HG03108 (cell line): Measurements from ENCODE around the gene KIRREL3.

Experiments used
- ATAC-seq: cut with Tn5 transposase; IDR thresholded peaks from one replicate; pipeline ENCODE4 v1.9.1; 2021; ENCODE audit warnings: moderate library complexity; ENCODE audit not compliant: unreplicated experiment

KIRREL3 gene

DNA sequence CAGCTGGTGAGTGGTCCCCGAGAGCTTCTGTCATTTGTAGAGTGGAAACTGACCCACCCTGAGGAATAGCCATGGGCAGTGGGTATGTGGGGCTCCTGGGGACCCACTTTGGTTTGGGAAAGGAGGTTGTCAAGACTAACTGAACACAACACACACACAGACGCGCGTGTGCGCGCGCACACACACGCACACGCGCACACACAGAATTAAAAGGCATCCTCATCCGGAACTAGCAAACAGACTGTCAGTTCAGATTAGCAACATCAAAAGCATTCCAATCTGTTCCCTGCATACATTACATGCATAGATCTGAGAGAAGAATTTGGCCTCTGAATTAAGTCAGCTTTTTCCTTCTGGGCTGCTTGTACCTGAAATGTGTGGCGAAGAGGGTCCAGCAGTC lies 360.4 kb downstream of the KIRREL3 start:
- ATAC-seq: no peak

DNA sequence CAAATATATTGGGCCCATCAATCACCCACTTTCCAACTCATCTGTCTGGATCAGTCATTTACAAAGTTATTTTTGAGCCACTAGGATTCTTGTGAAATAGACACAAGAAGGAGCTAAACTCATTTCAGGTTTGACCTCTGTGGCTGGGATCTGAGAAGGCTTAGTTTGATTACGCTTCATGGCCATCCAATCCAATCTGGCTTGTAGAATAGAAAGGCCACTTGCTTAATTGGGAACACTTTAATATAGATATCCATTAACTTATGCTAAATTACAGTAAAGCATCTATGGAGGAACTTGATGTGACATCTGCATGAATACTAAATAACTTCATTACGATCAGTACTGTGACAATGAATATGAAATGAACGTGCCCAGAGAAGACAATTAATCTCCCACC lies 360.9 kb downstream of the KIRREL3 start:
- ATAC-seq: no peak

DNA sequence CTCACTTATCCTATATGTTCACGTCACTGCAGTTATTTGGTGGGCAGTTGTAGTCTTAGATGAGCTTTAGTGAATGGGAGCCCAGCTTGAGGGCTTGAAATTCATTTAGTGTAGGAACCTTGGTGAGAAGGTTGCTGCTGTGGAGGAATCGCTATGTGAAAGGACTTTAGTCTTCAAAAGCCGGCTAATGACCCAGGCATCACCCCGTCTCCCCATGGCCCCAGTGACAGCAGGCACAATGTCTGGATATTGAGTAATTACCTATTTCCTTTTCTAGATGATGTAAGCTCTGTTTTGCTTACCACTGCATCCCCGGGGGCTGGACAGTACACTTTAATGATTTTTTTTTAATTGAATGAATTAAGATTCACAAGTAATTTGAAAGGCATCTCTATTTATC lies 361.9 kb downstream of the KIRREL3 start:
- no peak for ATAC-seq

DNA sequence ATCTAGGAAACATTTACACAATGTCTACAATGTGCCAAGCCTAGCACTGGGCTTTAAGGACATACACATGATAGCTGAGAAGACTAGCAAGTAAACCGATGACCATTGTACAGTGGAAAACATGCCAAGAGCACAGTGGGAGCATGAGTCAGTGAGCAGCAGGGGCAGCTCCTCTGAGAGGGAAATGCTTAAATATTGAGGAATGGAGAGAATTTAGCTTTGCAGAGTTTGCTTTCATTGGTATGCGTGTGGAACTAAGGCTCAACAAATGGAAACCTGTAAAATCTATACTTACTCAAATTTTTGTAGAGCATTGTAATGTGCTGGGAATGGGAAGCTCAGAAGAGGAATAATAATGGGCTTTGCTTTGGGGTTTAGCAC lies 362.8 kb downstream of the KIRREL3 start:
- no peak for ATAC-seq

DNA sequence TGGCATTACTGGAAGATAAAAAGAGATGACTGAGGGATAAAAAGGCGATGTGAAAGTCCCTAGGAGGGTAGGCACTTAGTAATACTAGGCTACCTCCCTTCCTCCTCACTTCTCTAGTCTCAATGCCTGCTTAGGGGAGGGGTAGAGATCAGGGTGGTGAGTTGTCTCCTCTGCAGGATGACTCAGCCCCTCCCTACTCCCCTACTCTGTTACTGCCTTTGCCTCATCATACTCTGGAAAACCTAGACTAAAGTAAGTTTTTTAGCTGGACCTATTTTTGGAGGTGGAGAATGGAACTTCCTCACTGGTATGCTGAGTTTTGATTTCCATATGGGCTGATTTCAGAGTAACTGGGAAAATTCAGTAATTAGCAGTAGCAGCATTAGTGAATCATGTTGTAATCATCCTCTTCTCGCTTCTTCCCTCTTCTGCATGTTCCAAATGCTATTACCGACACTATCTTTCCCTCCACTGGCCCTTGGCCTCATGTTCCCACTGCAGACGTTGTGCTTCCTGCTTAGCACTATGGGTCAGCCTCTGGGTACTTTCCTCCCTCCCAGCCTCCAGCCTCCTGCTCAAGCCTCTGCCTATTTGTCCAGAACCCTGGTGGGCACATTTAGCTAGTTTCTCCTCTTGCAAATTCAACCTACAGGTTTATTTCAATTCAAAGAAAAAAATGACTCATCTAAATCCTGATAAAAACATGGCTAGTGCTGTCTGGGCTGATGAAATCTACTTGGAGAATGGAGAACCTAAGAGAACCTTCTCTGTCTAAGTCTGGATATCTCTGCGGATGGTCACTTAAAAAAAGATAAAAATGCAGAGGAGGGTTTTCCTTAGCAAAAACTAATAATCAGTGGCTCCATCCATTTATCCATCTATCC lies 363.4 kb downstream of the KIRREL3 start:
- no peak for ATAC-seq

DNA sequence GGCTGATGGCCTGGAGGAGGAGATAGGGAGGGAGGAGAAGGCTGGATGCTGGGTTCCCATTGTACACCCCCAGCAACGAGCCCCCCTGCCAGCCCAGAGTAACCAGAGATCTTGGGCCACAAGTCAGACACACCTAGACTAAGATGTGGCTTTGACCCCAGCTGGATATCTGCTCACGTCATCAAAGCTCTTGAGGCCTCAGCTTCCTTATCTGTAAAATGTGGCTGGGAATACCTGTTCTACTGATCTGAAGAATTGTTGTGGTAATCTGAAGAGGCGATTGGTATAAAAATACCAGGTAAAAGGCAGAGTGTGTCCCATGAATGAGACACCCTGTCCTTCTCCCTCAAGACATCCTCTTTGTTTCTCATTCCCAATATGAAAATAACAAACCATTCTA lies 365.1 kb downstream of the KIRREL3 start:
- no peak for ATAC-seq

DNA sequence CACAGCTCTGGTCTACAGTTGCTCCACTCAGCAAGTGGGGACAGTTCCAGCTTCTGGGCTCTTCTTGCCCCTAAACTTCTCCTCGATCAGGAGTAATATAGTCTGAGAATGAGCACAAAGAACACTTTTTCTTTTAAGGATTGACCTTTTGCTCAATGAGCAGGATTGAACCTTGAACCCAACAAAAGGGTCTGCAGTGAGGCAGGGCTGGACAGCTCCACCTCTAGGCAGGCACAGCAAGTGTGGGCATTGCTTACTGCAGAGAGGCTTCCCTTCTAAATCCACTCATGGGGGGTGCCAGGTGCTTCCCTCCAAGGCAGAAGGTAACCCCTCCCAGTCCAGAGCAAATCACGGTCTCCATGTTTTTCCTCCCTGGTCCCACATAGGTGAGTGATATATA lies 365.6 kb downstream of the KIRREL3 start:
- ATAC-seq: no peak

DNA sequence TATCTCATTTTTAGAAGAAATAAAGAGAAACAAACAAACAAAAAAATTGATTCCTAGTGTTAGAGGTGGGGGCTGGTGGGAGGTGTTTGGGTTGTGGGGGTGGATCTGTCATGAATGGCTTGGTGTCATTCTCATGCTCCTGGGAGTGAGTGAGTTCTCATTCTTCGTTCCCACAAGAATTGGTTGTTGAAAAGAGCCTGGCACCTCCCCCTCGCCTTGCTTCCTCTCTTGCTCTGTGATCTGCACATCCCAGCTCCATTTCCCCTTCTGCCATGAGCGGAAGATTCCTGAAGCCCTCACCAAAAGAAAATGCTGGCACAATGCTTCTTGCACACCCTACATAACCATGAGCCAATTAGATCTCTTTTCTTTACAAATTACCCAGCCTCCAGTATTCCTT lies 367.2 kb downstream of the KIRREL3 start:
- ATAC-seq: no peak

DNA sequence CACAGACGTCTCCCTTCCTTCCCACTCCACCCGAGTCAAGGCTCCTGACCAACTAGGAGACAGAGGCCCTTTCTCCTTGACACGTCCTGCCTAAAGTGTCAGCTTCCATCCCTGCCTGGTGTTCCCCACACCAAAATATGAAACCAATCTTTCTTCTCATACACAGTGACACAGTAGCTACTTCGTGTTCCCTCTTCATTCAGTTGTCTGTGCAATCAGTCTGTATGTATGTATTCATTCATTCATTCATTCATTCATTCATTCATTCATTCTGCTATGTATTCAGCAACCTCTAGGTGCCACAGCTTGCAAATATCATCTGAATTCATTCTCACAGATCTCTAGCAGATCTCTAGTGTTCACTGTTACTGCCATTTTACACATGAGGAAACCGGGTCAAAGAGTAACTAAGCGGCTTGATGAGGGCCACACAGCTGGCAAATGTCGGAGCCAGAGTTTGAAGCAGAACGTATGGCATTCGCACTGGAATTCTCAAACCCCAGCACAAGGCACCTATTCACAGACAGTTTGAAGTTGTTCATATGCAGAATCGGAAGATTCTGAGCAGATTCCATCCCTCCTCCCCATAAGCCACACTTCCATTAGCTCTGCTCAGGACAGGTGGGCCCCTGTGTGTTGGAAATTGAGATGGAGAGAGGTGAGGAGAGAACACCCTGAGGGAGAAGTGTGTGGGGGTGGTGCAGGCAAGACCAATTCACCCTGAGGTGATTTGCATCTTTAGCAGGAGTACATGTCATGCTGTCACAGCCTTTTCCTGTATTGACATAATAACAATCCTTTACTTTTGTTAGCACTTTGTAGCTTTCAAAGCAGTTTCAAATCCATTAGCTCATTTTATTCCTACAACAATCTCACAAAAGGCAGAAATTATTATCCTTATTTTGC lies 369.4 kb downstream of the KIRREL3 start:
- ATAC-seq: no peak

DNA sequence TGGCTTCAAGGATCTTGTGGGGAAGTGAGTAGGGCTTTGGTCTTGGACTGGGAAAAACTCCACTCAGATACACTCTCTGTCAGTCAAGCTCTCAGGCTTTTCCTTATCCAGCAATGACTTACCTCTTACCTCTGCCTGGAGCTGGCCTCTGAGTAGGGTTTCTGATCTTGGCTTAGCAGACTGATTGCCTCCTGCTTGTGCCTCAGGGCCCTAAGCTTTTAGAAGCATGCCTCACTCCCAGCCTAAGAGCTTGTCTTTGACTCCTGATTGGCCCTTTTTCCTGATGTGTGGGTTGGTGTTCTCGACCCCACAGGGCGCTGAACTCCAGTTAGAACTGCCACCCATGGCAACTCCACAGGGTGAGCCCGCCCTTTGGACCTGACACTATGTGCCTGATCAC lies 370.1 kb downstream of the KIRREL3 start:
- ATAC-seq: no peak

DNA sequence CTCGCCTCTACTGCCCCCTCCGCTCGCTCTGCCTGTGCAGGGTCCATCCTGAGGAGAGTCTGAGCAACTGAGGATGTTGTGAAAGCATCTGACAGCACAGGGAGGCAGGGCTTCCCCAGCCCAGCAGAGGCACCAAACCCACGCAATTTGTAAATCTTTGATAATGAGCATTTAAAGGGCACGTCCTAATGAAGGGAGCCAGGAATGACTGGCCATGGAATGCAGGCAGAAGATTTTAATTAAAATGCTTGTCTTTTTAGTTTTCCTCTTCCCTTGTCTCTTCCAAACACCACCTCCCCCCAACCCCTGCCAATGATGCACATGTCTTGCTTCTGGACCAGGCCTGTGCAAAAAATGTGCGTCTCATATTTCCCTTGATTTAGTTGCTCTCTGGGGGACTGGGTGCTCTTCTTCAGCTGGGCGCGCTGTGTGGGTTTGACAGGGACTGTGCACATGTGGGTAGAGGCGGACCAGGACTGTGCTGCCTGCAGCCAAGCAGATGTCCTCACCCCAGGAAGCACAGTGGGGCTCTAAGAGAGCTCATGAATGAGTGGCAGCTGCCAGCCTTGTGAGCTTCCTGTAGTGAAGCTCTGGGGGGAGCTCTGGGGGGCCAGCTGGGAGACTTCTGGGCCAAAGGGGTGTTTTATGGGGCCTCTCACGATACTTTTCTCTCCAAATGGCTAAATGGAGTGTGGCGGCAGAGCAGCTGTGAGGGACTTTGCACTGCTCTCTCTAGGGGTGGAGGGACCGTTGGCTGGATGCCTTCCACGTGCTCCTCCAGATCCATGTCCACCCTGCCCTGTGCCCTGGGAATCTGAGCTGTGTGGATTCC lies 371.6 kb downstream of the KIRREL3 start:
- no peak for ATAC-seq

DNA sequence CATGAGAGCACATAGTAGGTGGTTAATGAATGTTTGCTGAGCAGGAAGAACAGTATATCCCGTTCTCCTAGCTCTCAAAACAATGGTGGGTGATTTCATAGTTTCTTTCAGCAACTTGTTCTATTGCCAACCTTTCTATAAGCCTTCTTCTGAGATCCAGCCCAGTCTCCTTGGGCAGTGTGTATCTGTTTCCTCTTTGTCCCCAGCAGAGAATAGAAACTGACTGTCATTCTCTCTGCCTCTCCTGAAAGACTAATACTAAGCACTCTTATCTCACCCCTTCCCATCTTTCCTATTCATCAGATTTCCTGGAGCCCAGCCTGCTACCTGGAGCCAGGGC lies 372.1 kb downstream of the KIRREL3 start:
- no peak for ATAC-seq

DNA sequence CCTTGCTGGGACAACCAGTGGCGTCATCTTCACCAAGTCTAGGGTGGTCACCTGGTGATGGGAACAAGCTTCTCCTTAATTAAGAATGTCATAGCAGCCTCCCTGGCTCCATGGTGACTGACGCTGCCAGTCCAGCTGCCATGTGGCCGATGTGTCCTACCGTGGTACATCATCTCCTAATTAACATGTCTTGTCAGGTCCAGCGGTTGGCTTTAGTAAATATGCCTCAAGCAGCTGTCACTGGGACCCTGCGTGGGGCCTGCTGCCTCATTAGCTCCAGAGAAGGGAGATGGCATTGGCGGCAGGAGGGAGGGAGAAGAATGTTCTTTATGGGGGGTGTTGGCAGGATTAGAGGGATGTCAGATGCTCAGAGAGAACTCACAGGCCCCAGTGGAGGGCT lies 373.1 kb downstream of the KIRREL3 start:
- ATAC-seq: no peak

DNA sequence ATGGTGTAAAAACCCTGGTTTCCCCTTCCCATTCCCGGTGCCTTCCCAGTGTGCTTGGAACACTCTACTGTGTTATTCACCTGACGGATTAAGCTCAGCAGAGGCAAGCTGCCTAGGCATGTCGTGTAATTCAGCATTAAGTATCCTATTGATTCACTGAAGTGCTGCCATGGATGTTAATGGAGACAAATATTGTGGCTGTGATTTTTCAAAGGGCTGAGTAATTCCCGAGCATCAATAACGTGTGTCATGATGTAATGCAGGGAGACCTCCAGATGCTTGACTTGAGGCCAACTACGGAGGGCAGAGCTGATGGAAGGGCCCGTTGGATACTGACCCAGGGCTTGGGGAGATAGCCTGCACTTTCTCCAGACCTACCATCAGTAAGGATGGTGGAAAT lies 376.1 kb downstream of the KIRREL3 start:
- no peak for ATAC-seq

DNA sequence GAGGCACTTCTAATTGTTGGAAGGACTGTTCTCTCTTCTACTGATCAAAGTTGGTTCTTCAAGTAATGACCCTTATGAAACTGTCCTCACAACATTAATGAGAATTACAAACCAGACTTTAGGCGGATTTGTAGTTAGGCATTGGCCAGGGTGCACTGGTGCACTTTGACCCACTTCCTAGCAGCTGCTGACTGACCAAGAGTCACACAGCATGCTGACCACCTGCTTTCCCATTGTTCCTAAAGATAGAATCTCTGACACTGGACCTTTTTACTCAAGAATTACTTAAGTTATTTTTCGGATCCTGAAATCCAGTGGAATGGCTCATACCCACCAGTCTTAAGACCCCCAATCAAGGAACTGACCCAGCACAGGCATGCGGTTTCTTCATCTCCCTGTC lies 381.1 kb downstream of the KIRREL3 start:
- no peak for ATAC-seq

DNA sequence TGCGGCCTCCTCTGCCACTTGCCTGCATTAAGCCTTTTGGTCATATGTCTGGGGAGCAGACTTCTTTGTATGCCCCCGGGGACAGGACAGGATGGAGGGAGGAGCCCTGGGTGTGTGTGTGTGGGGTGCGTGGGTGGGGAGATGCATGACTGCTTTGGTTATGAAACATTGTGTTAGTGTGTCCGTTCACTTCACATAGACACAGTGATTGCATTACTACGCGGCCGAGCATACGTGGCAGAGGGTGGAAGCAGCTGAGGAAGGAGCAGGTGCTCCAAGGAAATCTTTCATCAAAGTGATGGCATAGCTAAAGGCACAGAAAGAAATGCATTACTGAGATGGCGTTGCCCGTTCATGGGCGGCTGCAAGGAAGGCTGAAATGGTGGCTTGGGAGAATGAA lies 384.7 kb downstream of the KIRREL3 start:
- ATAC-seq: no peak

DNA sequence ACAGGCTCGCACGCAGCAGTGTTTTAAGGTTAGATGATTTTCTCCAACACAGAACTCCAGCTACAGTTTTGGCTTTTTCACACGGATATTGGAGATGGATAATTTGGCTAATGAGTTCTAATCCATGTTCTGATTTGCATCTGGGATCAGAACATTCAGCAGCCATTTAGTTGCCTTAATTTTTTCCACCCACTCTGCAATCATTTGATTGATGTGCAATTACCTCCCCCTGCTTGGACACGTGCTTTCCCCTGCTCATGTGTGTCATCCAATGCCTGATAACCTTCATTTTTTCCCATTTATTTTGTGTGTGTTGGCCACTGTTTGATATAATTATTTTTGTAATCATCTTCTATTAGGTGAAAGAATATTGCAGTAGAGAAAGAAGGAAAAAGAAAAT lies 387.3 kb downstream of the KIRREL3 start:
- no peak for ATAC-seq

DNA sequence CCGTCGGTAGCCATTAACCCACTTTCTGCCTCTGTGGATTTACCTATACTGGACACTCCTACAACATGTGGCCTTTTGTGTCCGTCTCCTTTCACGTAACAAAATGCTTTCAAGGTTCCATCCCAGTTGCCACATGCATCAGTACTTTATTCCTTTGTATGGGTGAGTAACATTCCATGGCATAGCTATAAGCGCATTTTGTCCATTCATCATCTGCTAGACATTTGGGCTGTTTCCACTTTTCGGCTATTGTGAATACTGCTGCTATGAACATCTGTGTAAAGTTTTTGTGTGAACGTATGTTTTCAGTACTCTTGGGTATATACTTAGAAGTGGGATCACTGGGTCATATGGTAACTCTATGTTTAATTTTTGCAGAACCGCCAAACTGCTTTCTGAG lies 387.9 kb downstream of the KIRREL3 start:
- no peak for ATAC-seq

DNA sequence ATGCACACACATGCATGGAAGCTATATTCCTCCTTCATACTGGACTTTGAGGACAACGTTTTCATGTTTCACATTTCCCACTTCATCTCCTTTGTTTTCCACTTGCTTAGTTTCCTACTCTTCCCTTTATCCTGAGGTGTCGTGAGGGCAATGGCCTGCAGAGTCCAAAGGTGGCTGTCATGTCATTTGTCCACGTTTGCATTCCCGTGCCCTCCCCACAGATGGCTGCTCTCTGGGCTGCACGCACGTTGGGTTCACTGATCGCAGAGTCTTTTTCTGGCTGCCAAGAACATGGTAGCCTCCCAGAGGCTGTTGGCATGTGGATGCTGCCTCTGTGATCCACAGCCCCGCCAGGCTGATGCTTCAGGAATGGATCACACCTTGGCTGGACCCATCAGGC lies 389.1 kb downstream of the KIRREL3 start:
- no peak for ATAC-seq

DNA sequence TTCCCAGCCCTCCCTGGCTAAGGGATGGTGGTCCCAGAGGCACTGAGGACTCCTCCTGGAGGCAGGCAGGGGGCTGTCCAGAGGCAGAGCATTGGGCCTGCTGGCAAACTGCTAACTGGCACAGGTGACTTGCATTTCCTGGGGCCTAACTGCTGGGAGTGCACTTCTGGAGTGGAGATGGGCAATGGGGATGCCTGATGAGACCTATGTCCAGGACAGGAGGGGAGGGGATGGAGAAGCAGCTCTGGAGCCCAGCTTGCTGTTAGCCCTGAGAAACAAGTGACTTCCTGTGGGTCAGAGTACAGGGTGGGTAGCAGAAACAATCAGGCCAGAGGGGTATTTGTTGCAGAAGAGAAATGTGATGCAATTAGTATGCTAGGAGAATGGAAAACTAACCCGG lies 391.9 kb downstream of the KIRREL3 start:
- no peak for ATAC-seq

DNA sequence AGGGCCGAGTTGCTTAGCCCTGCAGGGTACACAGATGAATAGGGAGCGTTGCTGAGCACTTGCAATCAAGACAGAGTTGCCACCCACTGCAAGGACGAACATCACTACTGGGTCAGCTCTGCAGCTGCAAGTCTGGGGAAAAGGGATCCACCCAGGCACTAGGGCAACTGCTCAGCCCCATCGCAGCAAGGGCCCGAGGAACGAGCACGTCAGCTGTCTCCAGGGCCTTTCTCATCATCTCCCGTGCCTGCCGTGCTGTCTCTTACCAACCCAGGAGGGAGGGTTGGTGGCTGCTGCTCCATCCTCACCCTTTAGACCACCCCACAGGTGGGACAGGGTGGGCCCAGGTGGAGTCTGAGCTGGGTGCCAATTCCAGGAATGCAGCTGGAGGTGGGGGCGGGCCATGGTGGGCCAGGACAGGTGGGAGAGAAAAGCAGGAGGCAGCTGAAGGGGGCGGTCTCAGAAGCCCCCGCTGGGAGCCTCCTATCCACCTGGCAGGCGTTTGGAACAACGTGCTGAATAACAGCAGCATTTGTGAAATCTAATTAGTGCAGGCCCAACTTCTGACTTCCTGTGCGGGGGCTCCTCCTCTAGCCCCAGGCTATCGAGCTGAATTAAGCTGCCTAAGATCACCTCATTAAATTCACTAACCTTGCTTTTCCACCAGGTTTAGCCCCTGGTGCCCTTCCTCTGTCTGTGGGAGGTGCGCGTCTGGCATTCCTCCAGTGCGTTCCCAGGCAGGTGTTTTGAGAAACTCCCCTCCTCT lies 392.6 kb downstream of the KIRREL3 start:
- no peak for ATAC-seq
